OCI-LY3 (cell line): ENCODE results near the gene ARHGAP30.

Experiments used
- EZH2phosphoT487 ChIP-seq: fragments of 200-600 bp; shearing (Covaris generic); IDR thresholded peaks from 2 replicates; pipeline ENCODE4 v1.6.1; 2018; ENCODE audit warnings: antibody characterized with exemption, mixed run types, low read depth
- TF ChIP-seq, protein P1 (sequence below): fragments of 200-600, 300-600 bp; sonication (generic); IDR thresholded peaks from 2 replicates; pipeline ENCODE4 v1.5.1; 2014; ENCODE audit warnings: antibody characterized with exemption, low read length, low read depth

- TF ChIP-seq, protein P1, sequence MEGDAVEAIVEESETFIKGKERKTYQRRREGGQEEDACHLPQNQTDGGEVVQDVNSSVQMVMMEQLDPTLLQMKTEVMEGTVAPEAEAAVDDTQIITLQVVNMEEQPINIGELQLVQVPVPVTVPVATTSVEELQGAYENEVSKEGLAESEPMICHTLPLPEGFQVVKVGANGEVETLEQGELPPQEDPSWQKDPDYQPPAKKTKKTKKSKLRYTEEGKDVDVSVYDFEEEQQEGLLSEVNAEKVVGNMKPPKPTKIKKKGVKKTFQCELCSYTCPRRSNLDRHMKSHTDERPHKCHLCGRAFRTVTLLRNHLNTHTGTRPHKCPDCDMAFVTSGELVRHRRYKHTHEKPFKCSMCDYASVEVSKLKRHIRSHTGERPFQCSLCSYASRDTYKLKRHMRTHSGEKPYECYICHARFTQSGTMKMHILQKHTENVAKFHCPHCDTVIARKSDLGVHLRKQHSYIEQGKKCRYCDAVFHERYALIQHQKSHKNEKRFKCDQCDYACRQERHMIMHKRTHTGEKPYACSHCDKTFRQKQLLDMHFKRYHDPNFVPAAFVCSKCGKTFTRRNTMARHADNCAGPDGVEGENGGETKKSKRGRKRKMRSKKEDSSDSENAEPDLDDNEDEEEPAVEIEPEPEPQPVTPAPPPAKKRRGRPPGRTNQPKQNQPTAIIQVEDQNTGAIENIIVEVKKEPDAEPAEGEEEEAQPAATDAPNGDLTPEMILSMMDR: no peak
- no peak for TF ChIP-seq EZH2phosphoT487
Measured at GRCh38 chr1:161013488-161014230, 56.0 kb downstream of the ARHGAP30 start.
